DMS153 treated with DMSO at 0.1 percent for 48 hours (cell line): ENCODE results near the gene ARID5B.
A peak's percentile ranks its signal among the peaks of the same experiment; 100 is the strongest.

Source experiments
- DNase-seq: peaks from one replicate; lab custom pipeline; 2025; ENCODE audit not compliant: unreplicated experiment; lab: John Stamatoyannopoulos, UW

ARID5B gene

GRCh38 chr10:62048470-62048869, 147.0 kb downstream of the ARID5B start:
- DNase-seq: no peak

GRCh38 chr10:62048919-62049623, 147.6 kb downstream of the ARID5B start:
- peak; percentile 50 for DNase-seq

GRCh38 chr10:62049624-62050345, 148.3 kb downstream of the ARID5B start:
- no peak for DNase-seq

- DNase-seq: no peak
These were observed 148.9 kb downstream of the ARID5B start for GRCh38 chr10:62050346-62050892.

- DNase-seq: no peak
These were observed 149.5 kb downstream of the ARID5B start for GRCh38 chr10:62050893-62051433.

GRCh38 chr10:62052276-62052675, 150.8 kb downstream of the ARID5B start:
- DNase-seq: no peak

- no peak for DNase-seq
These were observed 152.4 kb downstream of the ARID5B start for GRCh38 chr10:62053860-62054259.

GRCh38 chr10:62054408-62054807, 152.9 kb downstream of the ARID5B start:
- DNase-seq: no peak

GRCh38 chr10:62054830-62055229, 153.3 kb downstream of the ARID5B start:
- no peak for DNase-seq

GRCh38 chr10:62056219-62056618, 154.7 kb downstream of the ARID5B start:
- no peak for DNase-seq

- no peak for DNase-seq
These were observed 155.2 kb downstream of the ARID5B start for GRCh38 chr10:62056698-62057097.

- no peak for DNase-seq
These were observed 155.9 kb downstream of the ARID5B start for GRCh38 chr10:62057359-62057758.

- DNase-seq: no peak
These were observed 156.4 kb downstream of the ARID5B start for GRCh38 chr10:62057850-62058249.

GRCh38 chr10:62058476-62058875, 157.0 kb downstream of the ARID5B start:
- no peak for DNase-seq

- no peak for DNase-seq
These were observed 157.4 kb downstream of the ARID5B start for GRCh38 chr10:62058896-62059216.

GRCh38 chr10:62059217-62059920, 157.9 kb downstream of the ARID5B start:
- DNase-seq: no peak

GRCh38 chr10:62062028-62062427, 160.5 kb downstream of the ARID5B start:
- DNase-seq: no peak

- DNase-seq: no peak
These were observed 161.4 kb downstream of the ARID5B start for GRCh38 chr10:62062752-62063512.

- no peak for DNase-seq
These were observed 162.4 kb downstream of the ARID5B start for GRCh38 chr10:62063795-62064472.

- no peak for DNase-seq
These were observed 166.1 kb downstream of the ARID5B start for GRCh38 chr10:62067560-62067959.
